H9 (cell line): ENCODE data around the gene ST13. TPM values are rescaled to one million over a fixed set of nuclear protein-coding genes. Genes with fewer than 3 reads are reported as not detected.

Experiments
- DNase-seq: peaks from one replicate; pipeline ENCODE4 v3.0.0-alpha.2; 2017
- H2AFZ ChIP-seq: one replicate; pipeline ENCODE4 v1.6.1; 2013; ENCODE audit warnings: mild to moderate bottlenecking, low read length, control low read depth, moderate library complexity
- H2AK5ac ChIP-seq: 2 replicates; pipeline ENCODE4 v1.6.1; 2013; ENCODE audit warnings: low read length, control low read depth, mixed read lengths; ENCODE audit not compliant: insufficient read length
- H2BK120ac ChIP-seq: one replicate; pipeline ENCODE4 v1.6.1; 2013; ENCODE audit warnings: low read depth, mild to moderate bottlenecking, low read length, control low read depth, inconsistent platforms; ENCODE audit not compliant: poor library complexity, severe bottlenecking
- H2BK12ac ChIP-seq: 2 replicates; pipeline ENCODE4 v1.6.1; 2013; ENCODE audit warnings: low read length, control low read depth, mixed read lengths, low read depth; ENCODE audit not compliant: insufficient read length
- H2BK15ac ChIP-seq: 2 replicates; pipeline ENCODE4 v1.6.1; 2013; ENCODE audit warnings: low read depth, low read length, control low read depth
- H2BK20ac ChIP-seq: one replicate; pipeline ENCODE4 v1.6.1; 2013; ENCODE audit warnings: low read depth, mild to moderate bottlenecking, low read length, control low read depth, inconsistent platforms; ENCODE audit not compliant: poor library complexity, severe bottlenecking
- H2BK5ac ChIP-seq: 2 replicates; pipeline ENCODE4 v1.6.1; 2013; ENCODE audit warnings: low read length, control low read depth, mixed read lengths; ENCODE audit not compliant: insufficient read length
- H3K14ac ChIP-seq: 2 replicates; pipeline ENCODE4 v1.6.1; 2013; ENCODE audit warnings: low read length, control low read depth; ENCODE audit not compliant: insufficient read depth
- H3K18ac ChIP-seq: 2 replicates; pipeline ENCODE4 v1.6.1; 2013; ENCODE audit warnings: low read depth, mild to moderate bottlenecking, mixed read lengths, low read length, control low read depth; ENCODE audit not compliant: insufficient read length
- H3K23ac ChIP-seq: 2 replicates; pipeline ENCODE4 v1.6.1; 2013; ENCODE audit warnings: low read length, control low read depth, mixed read lengths, low read depth; ENCODE audit not compliant: insufficient read length
- H3K23me2 ChIP-seq: 2 replicates; pipeline ENCODE4 v1.6.1; 2013; ENCODE audit warnings: low read depth, mild to moderate bottlenecking, mixed read lengths, low read length, control low read depth; ENCODE audit not compliant: insufficient read length, poor library complexity, severe bottlenecking
- H3K27ac ChIP-seq: 2 replicates; pipeline ENCODE4 v1.5.1; 2013; ENCODE audit warnings: low read length, control low read depth, mixed read lengths, low read depth; ENCODE audit not compliant: insufficient read length
- H3K27me3 ChIP-seq: 2 replicates; pipeline ENCODE4 v1.6.1; 2013; ENCODE audit warnings: low read length, control low read depth, inconsistent platforms; ENCODE audit not compliant: insufficient read depth
- H3K4ac ChIP-seq: 2 replicates; pipeline ENCODE4 v1.6.1; 2013; ENCODE audit warnings: low read depth, mild to moderate bottlenecking, control low read depth, inconsistent platforms, low read length, moderate library complexity
- H3K4me1 ChIP-seq: 2 replicates; pipeline ENCODE4 v1.6.1; 2013; ENCODE audit warnings: low read length, control low read depth, inconsistent platforms; ENCODE audit not compliant: insufficient read depth
- H3K4me2 ChIP-seq: 2 replicates; pipeline ENCODE4 v1.6.1; 2013; ENCODE audit warnings: low read length, control low read depth, mixed read lengths; ENCODE audit not compliant: insufficient read length, insufficient read depth
- H3K56ac ChIP-seq: 2 replicates; pipeline ENCODE4 v1.6.1; 2013; ENCODE audit warnings: low read depth, mild to moderate bottlenecking, mixed read lengths, low read length, control low read depth; ENCODE audit not compliant: insufficient read length
- H3K79me1 ChIP-seq: 2 replicates; pipeline ENCODE4 v1.6.1; 2013; ENCODE audit warnings: low read depth, mild to moderate bottlenecking, moderate library complexity, low read length, control low read depth, inconsistent platforms; ENCODE audit not compliant: insufficient read depth, poor library complexity, severe bottlenecking
- H3K79me2 ChIP-seq: 2 replicates; pipeline ENCODE4 v1.6.1; 2013; ENCODE audit warnings: low read length, control low read depth, inconsistent platforms; ENCODE audit not compliant: insufficient read depth
- H3K9ac ChIP-seq: 2 replicates; pipeline ENCODE4 v1.6.1; 2013; ENCODE audit warnings: low read length, control low read depth, mixed read lengths; ENCODE audit not compliant: insufficient read length; ENCODE audit errors: extremely low read depth
- H3K9me3 ChIP-seq: one replicate; pipeline ENCODE4 v1.6.1; 2013; ENCODE audit warnings: low read depth, low read length, inconsistent platforms; ENCODE audit not compliant: control insufficient read depth
- H3T11ph ChIP-seq: one replicate; pipeline ENCODE4 v1.6.1; 2013; ENCODE audit warnings: mild to moderate bottlenecking, low read length, control low read depth, inconsistent platforms
- H4K20me1 ChIP-seq: one replicate; pipeline ENCODE4 v1.6.1; 2013; ENCODE audit not compliant: control insufficient read depth, insufficient read length, insufficient read depth
- H4K5ac ChIP-seq: 2 replicates; pipeline ENCODE4 v1.6.1; 2013; ENCODE audit warnings: low read depth, mild to moderate bottlenecking, mixed read lengths, low read length, control low read depth; ENCODE audit not compliant: insufficient read length
- H4K8ac ChIP-seq: replicated peaks from 2 replicates; pipeline ENCODE4 v1.6.1; 2013; ENCODE audit warnings: low read length, control low read depth, mixed read lengths, low read depth; ENCODE audit not compliant: insufficient read length
- H4K91ac ChIP-seq: 2 replicates; pipeline ENCODE4 v1.6.1; 2013; ENCODE audit warnings: low read depth, mild to moderate bottlenecking, moderate library complexity, mixed read lengths, low read length, control low read depth; ENCODE audit not compliant: insufficient read length
- H3K27ac Mint-ChIP-seq, 3 experiments: 2 replicates in 2 of 3; 3 replicates in 1 of 3; pipeline ENCODE4 v1.8.0; 2020 to 2021; ENCODE audit warnings: mixed read lengths in 3 of 3, mild to moderate bottlenecking in 1 of 3, moderate library complexity in 1 of 3
- H3K27me3 Mint-ChIP-seq: 2 replicates; pipeline ENCODE4 v1.8.0; 2021; ENCODE audit warnings: low read depth, mild to moderate bottlenecking, moderate library complexity, mixed read lengths
- H3K36me3 Mint-ChIP-seq, 3 experiments: 2 replicates in 2 of 3; 3 replicates in 1 of 3; pipeline ENCODE4 v1.8.0; 2020 to 2021; ENCODE audit warnings: low read depth in 3 of 3, mixed read lengths in 3 of 3; ENCODE audit not compliant: insufficient read depth in 1 of 3
- H3K4me1 Mint-ChIP-seq, 2 experiments: 2 replicates each; pipeline ENCODE4 v1.8.0; 2020; ENCODE audit warnings: mixed read lengths in 2 of 2
- H3K4me3 Mint-ChIP-seq, 2 experiments: 2 replicates in 1 of 2; 3 replicates in 1 of 2; pipeline ENCODE4 v1.8.0; 2020 to 2021; ENCODE audit warnings: mild to moderate bottlenecking in 2 of 2, mixed read lengths in 2 of 2, moderate library complexity in 1 of 2
- H3K9me3 Mint-ChIP-seq, 2 experiments: 2 replicates in 1 of 2; 3 replicates in 1 of 2; pipeline ENCODE4 v1.8.0; 2020; ENCODE audit warnings: mild to moderate bottlenecking in 2 of 2, mixed read lengths in 2 of 2, moderate library complexity in 1 of 2
- CTCF ChIP-seq: fragments of 200-600 bp; sonication (generic); conservative IDR thresholded peaks from 3 replicates; pipeline ENCODE4 v1.8.0; 2021; ENCODE audit warnings: antibody characterized with exemption, mild to moderate bottlenecking
- WGBS: extraction: QIAGEN DNeasy Blood & Tissue Kit; methylation state at CpG from one replicate; pipeline ENCODE4 v1.1.7; 2013; ENCODE audit warnings: missing lambda C conversion rate, low lambda C conversion rate, mixed read lengths; ENCODE audit not compliant: insufficient read length; ENCODE audit errors: extremely low coverage; 5-methylcytosine and 5-hydroxymethylcytosine counted together
- total RNA-seq: library from RNA; stranded (reverse); gene quantifications from 2 replicates; pipeline ENCODE4 v1.2.1, GENCODE V29; 2021

Gene ST13
- total RNA-seq, 1 experiment from 2014 or later, result 353 TPM

GRCh38 chr22:40817737-40818136, 38.7 kb downstream of the ST13 start:
- Histone ChIP-seq H3K79me1 (peaks cover 9% of the 10 kb centered on the region), H3K14ac (no peak overlapping the region), H2AFZ (no peak overlapping the region), H3K4me1 (peaks cover 3% of the 10 kb centered on the region; the same call in 1 of the 2 replicates), H3K79me2 (peaks cover 13% of the 10 kb centered on the region; the same call in 1 of the 2 replicates), H2BK12ac (no peak overlapping the region), H3K27ac (no peak overlapping the region), H3K18ac (no peak overlapping the region), H2AK5ac (no peak overlapping the region), H3K56ac (no peak overlapping the region), H4K20me1 (no peaks in the 10 kb centered on the region), H4K8ac (no peak overlapping the region), H2BK5ac (no peak overlapping the region), H2BK120ac (no peak overlapping the region), H3K27me3 (no peaks in the 10 kb centered on the region), H3T11ph (no peak overlapping the region), H3K4ac (no peak overlapping the region), H3K9me3 (no peaks in the 10 kb centered on the region), H3K9ac (no peak overlapping the region), H3K23me2 (peaks cover 10% of the 10 kb centered on the region), H3K23ac (no peak overlapping the region), H2BK15ac (no peak overlapping the region), H4K5ac (no peak overlapping the region), H2BK20ac (no peak overlapping the region), H3K4me2 (peak overlapping the region; percentile 87), H4K91ac (no peak overlapping the region)
- peak overlapping the region; percentile 96 to 97 for H3K4me3 Mint-ChIP-seq
- H3K27ac Mint-ChIP-seq, result no peak overlapping the region
- no peaks in the 10 kb centered on the region for H3K9me3 Mint-ChIP-seq
- no peaks in the 10 kb centered on the region; the same call in 1 of the 2 replicates for H3K27me3 Mint-ChIP-seq
- WGBS, result no CpG with 5 or more reads among the region's 4 CpGs
- DNase-seq, result no peak
- no peak for TF ChIP-seq CTCF
- H3K4me1 Mint-ChIP-seq, result peaks cover 23% of the 10 kb centered on the region in 2 experiments
- H3K36me3 Mint-ChIP-seq, result peaks cover 0 to 12% (median 9%) of the 10 kb centered on the region in 3 experiments; a peak in 5 of 7 replicates
